ENCODE measurements around the gene RIN3. TPM values are rescaled to one million over a fixed set of nuclear protein-coding genes. Genes with fewer than 3 reads are reported as not detected.

The RIN3 gene
- total RNA-seq, 2 donors from 2014 or later = 6.6 to 11.8 TPM

DNA sequence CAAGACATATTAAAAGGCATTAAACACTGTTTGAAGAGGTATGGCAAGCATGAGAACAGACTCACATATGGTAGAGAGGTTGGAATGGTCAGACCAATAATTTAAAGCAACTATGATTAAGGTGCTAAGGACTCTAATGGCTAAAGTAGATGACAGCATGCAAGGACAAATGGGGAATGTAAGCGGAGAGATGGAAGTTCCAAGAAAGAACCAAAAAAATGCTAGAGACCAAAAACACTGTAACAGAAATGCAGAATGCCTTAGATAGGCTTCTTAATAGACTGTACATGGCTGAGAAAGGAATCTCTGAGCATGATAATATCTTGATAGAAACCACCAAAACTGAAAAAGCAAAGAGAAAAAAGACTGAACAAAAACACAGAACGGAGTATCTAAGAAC is 77.4 kb downstream of the RIN3 start:
- H3K4me3 ChIP-seq = no peak overlapping the region
- H3K27me3 ChIP-seq = no peaks in the 10 kb centered on the region
- DNase-seq (ENCODE audit: low spot score) = no peak
- H3K27ac ChIP-seq = no peak overlapping the region
- no peaks in the 10 kb centered on the region for H3K36me3 ChIP-seq
- TF ChIP-seq, protein P1, sequence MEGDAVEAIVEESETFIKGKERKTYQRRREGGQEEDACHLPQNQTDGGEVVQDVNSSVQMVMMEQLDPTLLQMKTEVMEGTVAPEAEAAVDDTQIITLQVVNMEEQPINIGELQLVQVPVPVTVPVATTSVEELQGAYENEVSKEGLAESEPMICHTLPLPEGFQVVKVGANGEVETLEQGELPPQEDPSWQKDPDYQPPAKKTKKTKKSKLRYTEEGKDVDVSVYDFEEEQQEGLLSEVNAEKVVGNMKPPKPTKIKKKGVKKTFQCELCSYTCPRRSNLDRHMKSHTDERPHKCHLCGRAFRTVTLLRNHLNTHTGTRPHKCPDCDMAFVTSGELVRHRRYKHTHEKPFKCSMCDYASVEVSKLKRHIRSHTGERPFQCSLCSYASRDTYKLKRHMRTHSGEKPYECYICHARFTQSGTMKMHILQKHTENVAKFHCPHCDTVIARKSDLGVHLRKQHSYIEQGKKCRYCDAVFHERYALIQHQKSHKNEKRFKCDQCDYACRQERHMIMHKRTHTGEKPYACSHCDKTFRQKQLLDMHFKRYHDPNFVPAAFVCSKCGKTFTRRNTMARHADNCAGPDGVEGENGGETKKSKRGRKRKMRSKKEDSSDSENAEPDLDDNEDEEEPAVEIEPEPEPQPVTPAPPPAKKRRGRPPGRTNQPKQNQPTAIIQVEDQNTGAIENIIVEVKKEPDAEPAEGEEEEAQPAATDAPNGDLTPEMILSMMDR (IDR thresholded peaks at IDR 0.05) = no peak
- H3K4me1 ChIP-seq = peaks cover 0 to 17% of the 10 kb centered on the region in 2 donors
- H3K9me3 ChIP-seq = no peaks in the 10 kb centered on the region

DNA sequence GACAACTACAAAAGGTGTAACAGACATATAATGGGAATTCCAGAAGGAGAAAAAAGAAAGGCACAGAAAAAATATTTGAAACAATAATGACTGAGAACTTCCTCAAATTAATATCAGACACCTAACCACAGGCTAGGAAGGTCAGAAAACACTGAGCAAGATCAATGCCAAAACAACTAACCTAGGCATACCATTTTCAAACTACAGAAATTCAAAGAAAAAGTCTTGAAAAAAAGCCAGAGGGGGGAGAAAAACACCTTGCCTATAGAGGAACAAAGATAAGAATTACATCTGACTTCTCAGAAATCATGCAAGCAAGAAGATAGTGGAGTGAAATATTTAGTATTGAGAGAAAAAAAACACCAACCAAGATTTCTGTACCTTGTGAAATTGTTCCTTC is 77.8 kb downstream of the RIN3 start:
- TF ChIP-seq, protein P1 (IDR thresholded peaks at IDR 0.05) = no peak
- Histone ChIP-seq H3K27me3 (no peaks in the 10 kb centered on the region), H3K36me3 (no peaks in the 10 kb centered on the region), H3K27ac (no peak overlapping the region), H3K9me3 (no peaks in the 10 kb centered on the region), H3K4me3 (no peak overlapping the region), H3K4me1 (peaks cover 0 to 13% of the 10 kb centered on the region in 2 donors)
- DNase-seq (ENCODE audit: low spot score) = no peak

DNA sequence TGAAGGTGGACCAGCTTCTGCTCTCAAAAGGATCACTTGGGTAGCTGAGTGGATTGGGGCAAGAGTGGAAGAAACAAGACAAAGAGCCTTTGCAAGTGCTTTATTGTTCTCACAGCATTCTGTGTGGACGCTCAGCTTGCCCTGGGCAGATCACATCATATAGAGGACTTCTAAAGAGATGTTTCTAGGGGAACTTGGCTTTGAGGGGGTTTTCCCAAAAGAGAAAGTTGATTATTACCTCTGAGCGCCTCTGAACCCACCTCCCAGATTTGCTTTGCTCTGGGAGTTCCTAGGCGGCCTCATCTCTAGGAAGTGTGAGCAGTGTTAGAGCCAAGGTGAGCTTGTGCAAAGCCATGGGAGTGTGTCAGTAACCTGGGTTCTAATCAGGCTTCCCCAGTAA is 81.7 kb downstream of the RIN3 start:
- TF ChIP-seq, protein P1 (IDR thresholded peaks at IDR 0.05) = no peak
- H3K4me1 ChIP-seq = peaks cover 0 to 10% of the 10 kb centered on the region in 2 donors
- H3K36me3 ChIP-seq = no peaks in the 10 kb centered on the region
- H3K4me3 ChIP-seq = no peak overlapping the region
- no peak overlapping the region for H3K27ac ChIP-seq
- H3K9me3 ChIP-seq = no peaks in the 10 kb centered on the region
- H3K27me3 ChIP-seq = no peaks in the 10 kb centered on the region
- no peak for DNase-seq (ENCODE audit: low spot score)

DNA sequence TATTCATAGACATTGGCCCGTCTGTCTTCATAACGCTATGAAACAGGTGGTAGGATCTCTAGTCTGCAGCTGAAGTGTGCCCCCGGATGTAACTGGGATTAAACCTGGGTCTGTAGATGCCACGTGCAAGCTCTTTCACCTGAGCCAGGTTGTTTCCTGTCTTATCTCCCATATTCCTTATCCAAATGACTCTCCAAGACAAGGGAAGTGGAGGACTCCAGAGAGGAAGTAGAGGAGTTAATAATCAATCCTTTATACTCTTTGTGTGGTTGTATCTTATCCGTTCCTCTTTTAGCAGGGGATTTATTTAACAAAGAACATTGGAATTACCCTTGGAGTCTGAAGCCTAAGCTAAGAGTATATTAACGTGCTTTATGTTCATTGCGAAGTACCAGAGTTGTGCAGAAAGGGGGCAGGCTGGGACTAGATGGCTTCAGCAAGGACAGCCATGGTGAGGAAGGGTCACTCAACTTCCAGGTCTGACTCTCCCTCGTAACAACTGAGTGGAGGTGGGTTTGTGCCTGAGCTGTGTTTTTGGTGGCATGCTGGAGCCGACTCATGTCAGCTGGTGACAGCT is 82.8 kb downstream of the RIN3 start:
- DNase-seq (ENCODE audit: low spot score) = no peak
- TF ChIP-seq, protein P1 (IDR thresholded peaks at IDR 0.05) = no peak

DNA sequence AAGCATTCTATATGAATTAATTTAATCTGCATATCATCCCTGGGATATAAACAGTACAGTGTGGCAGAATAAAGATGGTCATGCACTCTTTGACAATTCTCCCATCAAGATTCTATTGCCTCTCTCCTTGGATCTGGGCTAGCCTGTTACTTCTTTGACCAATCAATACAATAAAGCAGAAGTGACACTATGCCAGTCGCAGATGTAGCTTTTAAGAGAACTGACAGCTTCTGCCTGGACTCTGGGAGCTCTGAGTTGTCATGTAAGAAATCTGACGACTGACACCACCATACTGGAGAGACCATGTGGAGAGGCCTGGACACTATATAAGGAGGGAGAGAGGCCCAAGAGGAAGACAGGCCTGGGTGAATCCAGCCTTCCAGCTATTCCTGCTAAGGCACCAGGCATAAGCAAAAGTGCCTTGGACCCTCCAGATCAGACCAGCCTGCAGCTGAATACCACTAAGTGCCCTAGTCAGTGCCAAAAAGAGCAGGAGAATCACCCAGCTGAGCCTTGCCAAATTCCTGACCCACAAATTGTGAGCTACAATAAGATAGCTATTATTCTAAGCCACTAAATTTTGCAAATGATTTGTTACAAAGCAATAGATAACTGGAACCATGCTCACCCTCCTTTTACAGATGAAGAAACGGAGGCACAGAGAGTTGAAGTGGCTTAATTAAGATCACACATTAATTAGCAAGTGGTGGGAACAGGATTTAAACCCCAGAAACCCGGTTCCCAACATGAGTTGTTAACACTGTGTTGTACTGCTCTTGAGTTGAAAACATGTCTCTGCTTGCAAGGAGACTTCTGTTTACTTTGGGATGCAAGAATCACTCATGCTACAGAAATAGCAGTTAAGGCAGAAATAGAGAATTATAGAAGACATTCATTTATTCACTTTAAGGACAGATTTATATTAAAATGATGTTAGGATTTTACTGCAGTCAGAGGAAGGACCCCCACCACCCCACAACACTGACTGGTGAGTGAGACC is 84.6 kb downstream of the RIN3 start:
- H3K36me3 ChIP-seq = no peaks in the 10 kb centered on the region
- TF ChIP-seq, protein P1 (IDR thresholded peaks at IDR 0.05) = no peak
- no peak for DNase-seq (ENCODE audit: low spot score)
- no peak overlapping the region for H3K27ac ChIP-seq
- H3K4me3 ChIP-seq = no peak overlapping the region
- H3K27me3 ChIP-seq = no peaks in the 10 kb centered on the region
- H3K9me3 ChIP-seq = no peaks in the 10 kb centered on the region
- peaks cover 0 to 34% of the 10 kb centered on the region in 2 donors for H3K4me1 ChIP-seq

More for the DNA sequence above, 82.8 kb downstream of the RIN3 start:
- Histone ChIP-seq H3K27ac (no peak overlapping the region), H3K9me3 (no peaks in the 10 kb centered on the region), H3K27me3 (no peaks in the 10 kb centered on the region), H3K36me3 (no peaks in the 10 kb centered on the region), H3K4me1 (peaks cover 0 to 18% of the 10 kb centered on the region in 2 donors), H3K4me3 (no peak overlapping the region)
